HEK293T (cell line): ENCODE data around the gene SLC6A12.

Experiments
- BHLHE40 ChIP-seq: fragments of 450-650 bp; IDR thresholded peaks from 2 replicates; pipeline ENCODE4 v1.6.1; 2016; ENCODE audit warnings: mild to moderate bottlenecking, moderate library complexity, borderline replicate concordance
- CTBP1 ChIP-seq: fragments of 450-650 bp; IDR thresholded peaks from 2 replicates; pipeline ENCODE4 v1.6.1; 2016; ENCODE audit warnings: borderline replicate concordance
- ELF4 ChIP-seq: fragments of 450-650 bp; IDR thresholded peaks from 2 replicates; pipeline ENCODE4 v1.6.1; 2017; ENCODE audit warnings: antibody characterized with exemption
- FOXA1 ChIP-seq: fragments of 450-650 bp; IDR thresholded peaks from 2 replicates; pipeline ENCODE4 v1.6.1; 2016; ENCODE audit warnings: mild to moderate bottlenecking
- FOXM1 ChIP-seq: fragments of 450-650 bp; IDR thresholded peaks from 2 replicates; pipeline ENCODE4 v1.6.1; 2017; ENCODE audit warnings: mild to moderate bottlenecking, borderline replicate concordance
- HDGF ChIP-seq: fragments of 450-650 bp; IDR thresholded peaks from 2 replicates; pipeline ENCODE4 v1.6.1; 2017; ENCODE audit warnings: antibody characterized with exemption, borderline replicate concordance
- SP1 ChIP-seq: fragments of 450-650 bp; IDR thresholded peaks from 2 replicates; pipeline ENCODE4 v1.6.1; 2017
- SUZ12 ChIP-seq: fragments of 450-650 bp; IDR thresholded peaks from 2 replicates; pipeline ENCODE4 v1.6.1; 2016; ENCODE audit warnings: mild to moderate bottlenecking
- TARDBP ChIP-seq: fragments of 450-650 bp; IDR thresholded peaks from 2 replicates; pipeline ENCODE4 v1.6.1; 2016

- TF ChIP-seq FOXM1 (no peak), SP1 (no peak), TARDBP (no peak), HDGF (no peak), FOXA1 (no peak), CTBP1 (no peak), BHLHE40 (no peak), SUZ12 (no peak), ELF4 (no peak)
These were observed 13.4 kb upstream of the SLC6A12 start for GRCh38 chr12:227286-227915.
